ENCODE results near the gene TSPAN33.

The TSPAN33 gene

DNA sequence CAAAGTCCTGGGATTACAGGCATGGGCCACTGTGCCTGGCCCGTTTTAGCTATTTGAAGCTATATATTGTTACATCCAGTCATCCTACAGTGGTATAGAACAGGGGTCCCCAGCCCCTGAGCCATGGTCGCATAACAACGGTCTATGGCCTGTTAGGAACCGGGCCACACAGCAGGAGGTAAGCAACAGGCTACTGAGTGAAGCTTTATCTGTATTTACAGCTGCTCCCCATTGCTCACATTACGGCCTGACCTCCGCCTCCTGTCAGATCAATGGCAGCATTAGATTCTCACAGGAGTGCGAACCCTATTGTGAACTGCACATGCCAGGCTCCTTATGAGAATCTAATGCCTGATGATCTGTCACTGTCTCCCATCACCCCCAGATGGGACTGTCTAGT, 26.3 kb upstream of the TSPAN33 start:
- TF ChIP-seq ZBTB7A (IDR thresholded peaks at IDR 0.05; ENCODE audit: low read depth) = no peak
- TF ChIP-seq FOXM1 (IDR thresholded peaks at IDR 0.05; ENCODE audit: borderline replicate concordance, low read depth) = no peak
- TF ChIP-seq EP300 (IDR thresholded peaks at IDR 0.05; ENCODE audit: borderline replicate concordance) = no peak
- TF ChIP-seq RAD21 (IDR thresholded peaks at IDR 0.05; ENCODE audit: low read depth) = no peak
- no peak for TF ChIP-seq TEAD4 (IDR thresholded peaks at IDR 0.05)
- TF ChIP-seq YY1 (IDR thresholded peaks at IDR 0.05; ENCODE audit: low read depth) = no peak
- TF ChIP-seq, protein P1, sequence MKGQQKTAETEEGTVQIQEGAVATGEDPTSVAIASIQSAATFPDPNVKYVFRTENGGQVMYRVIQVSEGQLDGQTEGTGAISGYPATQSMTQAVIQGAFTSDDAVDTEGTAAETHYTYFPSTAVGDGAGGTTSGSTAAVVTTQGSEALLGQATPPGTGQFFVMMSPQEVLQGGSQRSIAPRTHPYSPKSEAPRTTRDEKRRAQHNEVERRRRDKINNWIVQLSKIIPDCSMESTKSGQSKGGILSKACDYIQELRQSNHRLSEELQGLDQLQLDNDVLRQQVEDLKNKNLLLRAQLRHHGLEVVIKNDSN (IDR thresholded peaks at IDR 0.05) = no peak
- TF ChIP-seq TCF12 (IDR thresholded peaks at IDR 0.05; ENCODE audit: low read depth) = no peak
- no peak for TF ChIP-seq EGR1 (IDR thresholded peaks at IDR 0.05)
- no peak for TF ChIP-seq CREB1 (IDR thresholded peaks at IDR 0.05; ENCODE audit: low read depth)
- no peak for TF ChIP-seq TAF1 (IDR thresholded peaks at IDR 0.05; ENCODE audit: low read depth)
- TF ChIP-seq CEBPB (IDR thresholded peaks at IDR 0.05) = no peak
- TF ChIP-seq, protein P2, sequence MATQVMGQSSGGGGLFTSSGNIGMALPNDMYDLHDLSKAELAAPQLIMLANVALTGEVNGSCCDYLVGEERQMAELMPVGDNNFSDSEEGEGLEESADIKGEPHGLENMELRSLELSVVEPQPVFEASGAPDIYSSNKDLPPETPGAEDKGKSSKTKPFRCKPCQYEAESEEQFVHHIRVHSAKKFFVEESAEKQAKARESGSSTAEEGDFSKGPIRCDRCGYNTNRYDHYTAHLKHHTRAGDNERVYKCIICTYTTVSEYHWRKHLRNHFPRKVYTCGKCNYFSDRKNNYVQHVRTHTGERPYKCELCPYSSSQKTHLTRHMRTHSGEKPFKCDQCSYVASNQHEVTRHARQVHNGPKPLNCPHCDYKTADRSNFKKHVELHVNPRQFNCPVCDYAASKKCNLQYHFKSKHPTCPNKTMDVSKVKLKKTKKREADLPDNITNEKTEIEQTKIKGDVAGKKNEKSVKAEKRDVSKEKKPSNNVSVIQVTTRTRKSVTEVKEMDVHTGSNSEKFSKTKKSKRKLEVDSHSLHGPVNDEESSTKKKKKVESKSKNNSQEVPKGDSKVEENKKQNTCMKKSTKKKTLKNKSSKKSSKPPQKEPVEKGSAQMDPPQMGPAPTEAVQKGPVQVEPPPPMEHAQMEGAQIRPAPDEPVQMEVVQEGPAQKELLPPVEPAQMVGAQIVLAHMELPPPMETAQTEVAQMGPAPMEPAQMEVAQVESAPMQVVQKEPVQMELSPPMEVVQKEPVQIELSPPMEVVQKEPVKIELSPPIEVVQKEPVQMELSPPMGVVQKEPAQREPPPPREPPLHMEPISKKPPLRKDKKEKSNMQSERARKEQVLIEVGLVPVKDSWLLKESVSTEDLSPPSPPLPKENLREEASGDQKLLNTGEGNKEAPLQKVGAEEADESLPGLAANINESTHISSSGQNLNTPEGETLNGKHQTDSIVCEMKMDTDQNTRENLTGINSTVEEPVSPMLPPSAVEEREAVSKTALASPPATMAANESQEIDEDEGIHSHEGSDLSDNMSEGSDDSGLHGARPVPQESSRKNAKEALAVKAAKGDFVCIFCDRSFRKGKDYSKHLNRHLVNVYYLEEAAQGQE (IDR thresholded peaks at IDR 0.05; ENCODE audit: low read depth) = no peak
- TF ChIP-seq, protein P3, sequence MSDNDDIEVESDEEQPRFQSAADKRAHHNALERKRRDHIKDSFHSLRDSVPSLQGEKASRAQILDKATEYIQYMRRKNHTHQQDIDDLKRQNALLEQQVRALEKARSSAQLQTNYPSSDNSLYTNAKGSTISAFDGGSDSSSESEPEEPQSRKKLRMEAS (IDR thresholded peaks at IDR 0.05) = no peak
- no peak for TF ChIP-seq NFIC (IDR thresholded peaks at IDR 0.05)

DNA sequence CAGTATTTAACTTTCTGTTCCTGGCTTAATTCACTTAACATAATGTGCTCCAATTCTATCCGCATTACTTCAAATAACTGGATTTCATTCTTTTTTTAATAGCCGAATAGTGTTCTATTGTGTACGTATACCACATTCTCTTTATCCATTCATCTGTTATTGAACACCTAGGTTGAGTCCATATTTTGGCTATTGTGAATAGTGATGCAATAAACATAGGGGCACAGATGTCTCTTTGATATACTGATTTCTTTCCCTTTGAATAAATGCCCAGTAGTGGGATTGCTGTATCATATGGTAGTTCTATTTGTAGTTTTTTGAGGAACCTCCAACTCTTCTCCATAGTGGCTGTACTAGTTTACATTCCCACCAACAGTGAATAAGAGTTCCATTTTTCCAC, 25.5 kb upstream of the TSPAN33 start:
- no peak for TF ChIP-seq CEBPB (IDR thresholded peaks at IDR 0.05)
- TF ChIP-seq, protein P2 (IDR thresholded peaks at IDR 0.05; ENCODE audit: low read depth) = no peak
- TF ChIP-seq EP300 (IDR thresholded peaks at IDR 0.05; ENCODE audit: borderline replicate concordance) = no peak
- TF ChIP-seq TCF12 (IDR thresholded peaks at IDR 0.05; ENCODE audit: low read depth) = no peak
- no peak for TF ChIP-seq CREB1 (IDR thresholded peaks at IDR 0.05; ENCODE audit: low read depth)
- TF ChIP-seq TAF1 (IDR thresholded peaks at IDR 0.05; ENCODE audit: low read depth) = no peak
- TF ChIP-seq RAD21 (IDR thresholded peaks at IDR 0.05; ENCODE audit: low read depth) = no peak
- no peak for TF ChIP-seq EGR1 (IDR thresholded peaks at IDR 0.05)
- no peak for TF ChIP-seq YY1 (IDR thresholded peaks at IDR 0.05; ENCODE audit: low read depth)
- TF ChIP-seq ZBTB7A (IDR thresholded peaks at IDR 0.05; ENCODE audit: low read depth) = no peak

DNA sequence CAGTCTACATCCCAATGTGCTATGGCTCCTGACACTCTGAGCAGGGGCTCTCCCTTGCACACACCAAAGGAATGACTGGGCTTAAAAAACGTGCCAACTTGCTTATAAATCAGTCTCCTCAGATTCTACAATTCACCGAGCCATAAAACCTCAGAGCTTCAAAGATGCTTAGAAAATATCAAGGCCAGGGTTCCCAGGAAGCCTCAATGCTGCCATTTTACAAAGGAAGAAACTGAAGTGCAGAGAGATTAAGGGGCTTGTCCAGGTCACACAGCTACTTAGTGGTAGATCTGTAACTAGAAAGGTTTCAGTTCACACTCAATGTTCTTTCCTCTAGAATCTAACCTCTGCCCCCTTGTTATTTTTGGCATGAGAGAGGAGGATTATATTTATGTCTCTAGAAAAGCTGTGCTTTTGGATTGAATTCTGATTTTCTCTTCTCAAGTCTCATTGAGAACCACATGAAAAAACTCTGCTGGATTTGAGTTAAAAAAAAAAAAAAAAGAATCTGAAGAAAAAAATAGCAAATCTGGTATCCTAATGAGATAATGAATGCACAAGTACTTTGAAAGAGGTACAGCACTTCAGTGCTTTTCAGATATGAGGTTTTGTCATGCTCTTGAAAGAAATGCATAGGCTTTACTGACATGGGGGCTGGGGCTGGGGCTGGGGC, 22.3 kb upstream of the TSPAN33 start:
- no peak for TF ChIP-seq TEAD4 (IDR thresholded peaks at IDR 0.05)
- no peak for TF ChIP-seq EP300 (IDR thresholded peaks at IDR 0.05; ENCODE audit: borderline replicate concordance)
- no peak for TF ChIP-seq ZBTB7A (IDR thresholded peaks at IDR 0.05; ENCODE audit: low read depth)
- no peak for TF ChIP-seq TCF12 (IDR thresholded peaks at IDR 0.05; ENCODE audit: low read depth)
- TF ChIP-seq, protein P1 (IDR thresholded peaks at IDR 0.05) = no peak
- TF ChIP-seq NFIC (IDR thresholded peaks at IDR 0.05) = no peak
- TF ChIP-seq, protein P3 (IDR thresholded peaks at IDR 0.05) = no peak
- no peak for TF ChIP-seq TAF1 (IDR thresholded peaks at IDR 0.05; ENCODE audit: low read depth)
- TF ChIP-seq EGR1 (IDR thresholded peaks at IDR 0.05) = no peak
- TF ChIP-seq, protein P2 (IDR thresholded peaks at IDR 0.05; ENCODE audit: low read depth) = no peak
- no peak for TF ChIP-seq RAD21 (IDR thresholded peaks at IDR 0.05; ENCODE audit: low read depth)
- no peak for TF ChIP-seq CEBPB (IDR thresholded peaks at IDR 0.05)
- TF ChIP-seq CREB1 (IDR thresholded peaks at IDR 0.05; ENCODE audit: low read depth) = no peak
- TF ChIP-seq YY1 (IDR thresholded peaks at IDR 0.05; ENCODE audit: low read depth) = no peak
- no peak for TF ChIP-seq FOXM1 (IDR thresholded peaks at IDR 0.05; ENCODE audit: borderline replicate concordance, low read depth)

Data from Ishikawa (cell line).